ENCODE measurements around the gene JUND. TPM values are rescaled to one million over a fixed set of nuclear protein-coding genes. Genes with fewer than 3 reads are reported as not detected.
A peak's percentile ranks its signal among the peaks of the same experiment; 100 is the strongest.
"Not testable (repeated sequence)": the region's sequence is repeated elsewhere in the genome, so short reads cannot be mapped to it uniquely, and the experiment has no call there.

JUND gene
- total RNA-seq = 124 and 131 TPM in 2 replicates

- peak; percentile 86 for DNase-seq (ENCODE audit: low read depth, low spot score)
Measured at GRCh38 chr19:18281082-18282020, at the start of gene JUND. Gene JUND, minus strand, starts transcription at chr19:18281622. Its CDS starts 138 bp downstream, at chr19:18281484.

GRCh38 chr19:18330868-18331267, 49.4 kb upstream of the JUND start:
- DNase-seq (ENCODE audit: low read depth, low spot score) = no peak

GRCh38 chr19:18329035-18329376, 47.6 kb upstream of the JUND start:
- no peak for DNase-seq (ENCODE audit: low read depth, low spot score)

- peak; percentile 87 for DNase-seq (ENCODE audit: low read depth, low spot score)
Measured at GRCh38 chr19:18328340-18329034, 47.1 kb upstream of the JUND start.

GRCh38 chr19:18326772-18327171, 45.4 kb upstream of the JUND start:
- no peak for DNase-seq (ENCODE audit: low read depth, low spot score)

- DNase-seq (ENCODE audit: low read depth, low spot score) = not testable (repeated sequence)
Measured at GRCh38 chr19:18324373-18324731, 42.9 kb upstream of the JUND start.

GRCh38 chr19:18322759-18323460, 41.5 kb upstream of the JUND start, which contains the start of gene LSM4:
Gene LSM4, minus strand, starts transcription at chr19:18323076. Its CDS starts 56 bp downstream, at chr19:18323020.
- DNase-seq (ENCODE audit: low read depth, low spot score) = peak; percentile 85

- no peak for DNase-seq (ENCODE audit: low read depth, low spot score)
Measured at GRCh38 chr19:18322318-18322758, 40.9 kb upstream of the JUND start.

GRCh38 chr19:18321734-18322102, 40.3 kb upstream of the JUND start:
- DNase-seq (ENCODE audit: low read depth, low spot score) = no peak

- no peak for DNase-seq (ENCODE audit: low read depth, low spot score)
Measured at GRCh38 chr19:18320865-18321733, 39.7 kb upstream of the JUND start.

- no peak for DNase-seq (ENCODE audit: low read depth, low spot score)
Measured at GRCh38 chr19:18319591-18320135, 38.2 kb upstream of the JUND start.

GRCh38 chr19:18317961-18318800, 36.8 kb upstream of the JUND start:
- peak; percentile 40 for DNase-seq (ENCODE audit: low read depth, low spot score)

GRCh38 chr19:18313398-18313797, 32.0 kb upstream of the JUND start:
- no peak for DNase-seq (ENCODE audit: low read depth, low spot score)

- DNase-seq (ENCODE audit: low read depth, low spot score) = no peak
Measured at GRCh38 chr19:18312092-18312534, 30.7 kb upstream of the JUND start.

- no peak for DNase-seq (ENCODE audit: low read depth, low spot score)
Measured at GRCh38 chr19:18311502-18312091, 30.2 kb upstream of the JUND start.

GRCh38 chr19:18310966-18311365, 29.5 kb upstream of the JUND start:
- DNase-seq (ENCODE audit: low read depth, low spot score) = no peak

GRCh38 chr19:18310118-18310909, 28.9 kb upstream of the JUND start:
- DNase-seq (ENCODE audit: low read depth, low spot score) = no peak

GRCh38 chr19:18309525-18310064, 28.2 kb upstream of the JUND start:
- DNase-seq (ENCODE audit: low read depth, low spot score) = no peak
